HepG2 (cell line): ENCODE data around the gene YY1. TPM values are rescaled to one million over a fixed set of nuclear protein-coding genes. Genes with fewer than 3 reads are reported as not detected.

ENCODE experiments used
- EZH2 ChIP-seq: conservative IDR thresholded peaks from 2 replicates; pipeline ENCODE4 v1.6.1; 2012; ENCODE audit warnings: mild to moderate bottlenecking, low read depth, low read length, moderate library complexity
- GZF1 ChIP-seq: sonication (generic); formaldehyde crosslinking; IDR thresholded peaks from 2 replicates; pipeline ENCODE4 v1.5.1; 2020; ENCODE audit warnings: mild to moderate bottlenecking, missing genetic modification reagents
- JUN ChIP-seq: sonication (generic); formaldehyde crosslinking; IDR thresholded peaks from 2 replicates; pipeline ENCODE4 v1.4.0; 2020; ENCODE audit warnings: mild to moderate bottlenecking, missing genetic modification reagents
- KDM2A ChIP-seq: sonication (generic); formaldehyde crosslinking; IDR thresholded peaks from 2 replicates; pipeline ENCODE4 v1.4.0; 2020; ENCODE audit warnings: low read depth, missing genetic modification reagents, borderline replicate concordance
- polyA plus RNA-seq, 8 experiments: library from polyadenylated mRNA; depleted of rRNA in 3 of 8; stranded (reverse) in 7 of 8; unstranded in 1 of 8; fragments of >200 nt; fragmentation: Illumina TruSeq in 4 of 8; extraction: Trizol in 4 of 8; gene quantifications; 2 replicates each; pipeline versions ENCODE4 v1.2.1 to v1.2.3, GENCODE V29; 2011 to 2016; ENCODE audit warnings: low read depth in 4 of 8, missing spikeins in 1 of 8, mixed read lengths in 1 of 8; ENCODE audit not compliant: insufficient read depth in 1 of 8
- total RNA-seq, 5 experiments: library from RNA; depleted of rRNA; stranded (reverse); fragments of >200 nt; fragmentation: Illumina TruSeq; extraction: Trizol; gene quantifications; 2 replicates each; pipeline ENCODE4 v1.2.3, GENCODE V29; 2016; ENCODE audit warnings: low read depth in 1 of 5
- TF ChIP-seq, protein P1 (sequence below), 2 experiments: fragments of 450-650 bp in 1 of 2; sonication (generic) in 1 of 2; formaldehyde crosslinking in 1 of 2; IDR thresholded peaks; 2 replicates each; pipeline versions ENCODE4 v1.6.1 to v1.8.0; 2016 to 2022; ENCODE audit warnings: antibody characterized with exemption in 1 of 2, mild to moderate bottlenecking in 1 of 2, missing genetic modification reagents in 1 of 2
- TF ChIP-seq, protein P2 (sequence below): sonication (generic); formaldehyde crosslinking; IDR thresholded peaks from 2 replicates; pipeline ENCODE4 v1.5.0; 2020; ENCODE audit warnings: mild to moderate bottlenecking, missing genetic modification reagents, borderline replicate concordance
- TF ChIP-seq, protein P3 (sequence below): sonication (generic); formaldehyde crosslinking; IDR thresholded peaks from 2 replicates; pipeline ENCODE4 v1.5.0; 2020; ENCODE audit warnings: mild to moderate bottlenecking, missing genetic modification reagents, moderate library complexity
- TF ChIP-seq, protein P4 (sequence below): sonication (generic); formaldehyde crosslinking; conservative IDR thresholded peaks from 2 replicates; pipeline ENCODE4 v1.4.0; 2020; ENCODE audit warnings: mild to moderate bottlenecking, missing genetic modification reagents, moderate library complexity
- TF ChIP-seq, protein P5 (sequence below): sonication (generic); formaldehyde crosslinking; IDR thresholded peaks from 2 replicates; pipeline ENCODE4 v1.8.0; 2022; ENCODE audit warnings: missing genetic modification reagents, low read depth, mild to moderate bottlenecking, borderline replicate concordance

Gene YY1
- total and polyA plus RNA-seq, 2 of the 13 experiments (the other 11 are each of a cell fraction or from before 2014, with no cell fraction given): 29.4 to 68.1 TPM

DNA sequence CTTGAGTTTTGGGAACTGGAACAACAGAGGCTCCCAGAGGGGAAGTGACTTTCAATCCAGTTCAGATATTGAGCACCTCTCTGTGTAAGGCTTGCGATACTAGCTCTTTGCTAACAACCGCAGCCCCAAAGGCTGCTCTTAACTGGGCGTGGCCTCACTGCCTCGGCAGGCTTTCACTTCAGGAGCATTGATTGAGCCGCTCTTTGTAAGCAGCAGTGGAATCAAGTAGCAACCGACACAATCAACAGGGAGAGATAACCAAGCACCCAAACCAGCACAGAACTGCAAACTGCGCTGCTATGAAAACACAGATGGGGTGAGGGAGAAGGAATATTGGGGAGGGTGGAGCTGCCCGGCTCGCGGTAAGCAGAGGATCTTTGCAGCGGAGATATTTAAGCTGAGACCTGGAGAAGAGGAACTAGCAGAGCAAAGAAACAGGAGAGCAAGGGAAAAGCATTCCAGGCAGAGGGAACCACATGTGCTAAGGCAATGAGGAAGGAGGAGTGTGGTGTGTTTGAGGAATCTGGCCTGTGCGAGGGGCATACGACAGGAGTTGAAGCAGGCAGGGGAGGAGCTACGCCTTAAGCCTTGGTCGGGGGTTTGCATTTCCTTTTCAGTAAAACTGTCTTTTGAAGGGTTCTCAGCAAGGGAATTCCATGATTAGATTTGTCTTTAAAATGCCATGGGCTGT lies 17.3 kb upstream of the YY1 start (continued):
- TF ChIP-seq, protein P1, sequence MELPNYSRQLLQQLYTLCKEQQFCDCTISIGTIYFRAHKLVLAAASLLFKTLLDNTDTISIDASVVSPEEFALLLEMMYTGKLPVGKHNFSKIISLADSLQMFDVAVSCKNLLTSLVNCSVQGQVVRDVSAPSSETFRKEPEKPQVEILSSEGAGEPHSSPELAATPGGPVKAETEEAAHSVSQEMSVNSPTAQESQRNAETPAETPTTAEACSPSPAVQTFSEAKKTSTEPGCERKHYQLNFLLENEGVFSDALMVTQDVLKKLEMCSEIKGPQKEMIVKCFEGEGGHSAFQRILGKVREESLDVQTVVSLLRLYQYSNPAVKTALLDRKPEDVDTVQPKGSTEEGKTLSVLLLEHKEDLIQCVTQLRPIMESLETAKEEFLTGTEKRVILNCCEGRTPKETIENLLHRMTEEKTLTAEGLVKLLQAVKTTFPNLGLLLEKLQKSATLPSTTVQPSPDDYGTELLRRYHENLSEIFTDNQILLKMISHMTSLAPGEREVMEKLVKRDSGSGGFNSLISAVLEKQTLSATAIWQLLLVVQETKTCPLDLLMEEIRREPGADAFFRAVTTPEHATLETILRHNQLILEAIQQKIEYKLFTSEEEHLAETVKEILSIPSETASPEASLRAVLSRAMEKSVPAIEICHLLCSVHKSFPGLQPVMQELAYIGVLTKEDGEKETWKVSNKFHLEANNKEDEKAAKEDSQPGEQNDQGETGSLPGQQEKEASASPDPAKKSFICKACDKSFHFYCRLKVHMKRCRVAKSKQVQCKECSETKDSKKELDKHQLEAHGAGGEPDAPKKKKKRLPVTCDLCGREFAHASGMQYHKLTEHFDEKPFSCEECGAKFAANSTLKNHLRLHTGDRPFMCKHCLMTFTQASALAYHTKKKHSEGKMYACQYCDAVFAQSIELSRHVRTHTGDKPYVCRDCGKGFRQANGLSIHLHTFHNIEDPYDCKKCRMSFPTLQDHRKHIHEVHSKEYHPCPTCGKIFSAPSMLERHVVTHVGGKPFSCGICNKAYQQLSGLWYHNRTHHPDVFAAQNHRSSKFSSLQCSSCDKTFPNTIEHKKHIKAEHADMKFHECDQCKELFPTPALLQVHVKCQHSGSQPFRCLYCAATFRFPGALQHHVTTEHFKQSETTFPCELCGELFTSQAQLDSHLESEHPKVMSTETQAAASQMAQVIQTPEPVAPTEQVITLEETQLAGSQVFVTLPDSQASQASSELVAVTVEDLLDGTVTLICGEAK (IDR thresholded peaks at IDR 0.05): no peak
- TF ChIP-seq, protein P1 (CRISPR knock-in tag; IDR thresholded peaks at IDR 0.05): no peak
- TF ChIP-seq, protein P2, sequence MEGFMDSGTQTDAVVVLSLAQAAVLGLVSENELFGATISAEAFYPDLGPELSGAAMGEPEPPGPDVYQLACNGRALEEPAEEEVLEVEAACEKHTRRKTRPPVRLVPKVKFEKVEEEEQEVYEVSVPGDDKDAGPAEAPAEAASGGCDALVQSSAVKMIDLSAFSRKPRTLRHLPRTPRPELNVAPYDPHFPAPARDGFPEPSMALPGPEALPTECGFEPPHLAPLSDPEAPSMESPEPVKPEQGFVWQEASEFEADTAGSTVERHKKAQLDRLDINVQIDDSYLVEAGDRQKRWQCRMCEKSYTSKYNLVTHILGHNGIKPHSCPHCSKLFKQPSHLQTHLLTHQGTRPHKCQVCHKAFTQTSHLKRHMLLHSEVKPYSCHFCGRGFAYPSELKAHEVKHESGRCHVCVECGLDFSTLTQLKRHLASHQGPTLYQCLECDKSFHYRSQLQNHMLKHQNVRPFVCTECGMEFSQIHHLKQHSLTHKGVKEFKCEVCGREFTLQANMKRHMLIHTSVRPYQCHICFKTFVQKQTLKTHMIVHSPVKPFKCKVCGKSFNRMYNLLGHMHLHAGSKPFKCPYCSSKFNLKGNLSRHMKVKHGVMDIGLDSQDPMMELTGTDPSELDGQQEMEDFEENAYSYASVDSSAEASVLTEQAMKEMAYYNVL (CRISPR knock-in tag): no peak
- TF ChIP-seq, protein P3, sequence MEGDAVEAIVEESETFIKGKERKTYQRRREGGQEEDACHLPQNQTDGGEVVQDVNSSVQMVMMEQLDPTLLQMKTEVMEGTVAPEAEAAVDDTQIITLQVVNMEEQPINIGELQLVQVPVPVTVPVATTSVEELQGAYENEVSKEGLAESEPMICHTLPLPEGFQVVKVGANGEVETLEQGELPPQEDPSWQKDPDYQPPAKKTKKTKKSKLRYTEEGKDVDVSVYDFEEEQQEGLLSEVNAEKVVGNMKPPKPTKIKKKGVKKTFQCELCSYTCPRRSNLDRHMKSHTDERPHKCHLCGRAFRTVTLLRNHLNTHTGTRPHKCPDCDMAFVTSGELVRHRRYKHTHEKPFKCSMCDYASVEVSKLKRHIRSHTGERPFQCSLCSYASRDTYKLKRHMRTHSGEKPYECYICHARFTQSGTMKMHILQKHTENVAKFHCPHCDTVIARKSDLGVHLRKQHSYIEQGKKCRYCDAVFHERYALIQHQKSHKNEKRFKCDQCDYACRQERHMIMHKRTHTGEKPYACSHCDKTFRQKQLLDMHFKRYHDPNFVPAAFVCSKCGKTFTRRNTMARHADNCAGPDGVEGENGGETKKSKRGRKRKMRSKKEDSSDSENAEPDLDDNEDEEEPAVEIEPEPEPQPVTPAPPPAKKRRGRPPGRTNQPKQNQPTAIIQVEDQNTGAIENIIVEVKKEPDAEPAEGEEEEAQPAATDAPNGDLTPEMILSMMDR (CRISPR knock-in tag): no peak
- TF ChIP-seq, protein P4, sequence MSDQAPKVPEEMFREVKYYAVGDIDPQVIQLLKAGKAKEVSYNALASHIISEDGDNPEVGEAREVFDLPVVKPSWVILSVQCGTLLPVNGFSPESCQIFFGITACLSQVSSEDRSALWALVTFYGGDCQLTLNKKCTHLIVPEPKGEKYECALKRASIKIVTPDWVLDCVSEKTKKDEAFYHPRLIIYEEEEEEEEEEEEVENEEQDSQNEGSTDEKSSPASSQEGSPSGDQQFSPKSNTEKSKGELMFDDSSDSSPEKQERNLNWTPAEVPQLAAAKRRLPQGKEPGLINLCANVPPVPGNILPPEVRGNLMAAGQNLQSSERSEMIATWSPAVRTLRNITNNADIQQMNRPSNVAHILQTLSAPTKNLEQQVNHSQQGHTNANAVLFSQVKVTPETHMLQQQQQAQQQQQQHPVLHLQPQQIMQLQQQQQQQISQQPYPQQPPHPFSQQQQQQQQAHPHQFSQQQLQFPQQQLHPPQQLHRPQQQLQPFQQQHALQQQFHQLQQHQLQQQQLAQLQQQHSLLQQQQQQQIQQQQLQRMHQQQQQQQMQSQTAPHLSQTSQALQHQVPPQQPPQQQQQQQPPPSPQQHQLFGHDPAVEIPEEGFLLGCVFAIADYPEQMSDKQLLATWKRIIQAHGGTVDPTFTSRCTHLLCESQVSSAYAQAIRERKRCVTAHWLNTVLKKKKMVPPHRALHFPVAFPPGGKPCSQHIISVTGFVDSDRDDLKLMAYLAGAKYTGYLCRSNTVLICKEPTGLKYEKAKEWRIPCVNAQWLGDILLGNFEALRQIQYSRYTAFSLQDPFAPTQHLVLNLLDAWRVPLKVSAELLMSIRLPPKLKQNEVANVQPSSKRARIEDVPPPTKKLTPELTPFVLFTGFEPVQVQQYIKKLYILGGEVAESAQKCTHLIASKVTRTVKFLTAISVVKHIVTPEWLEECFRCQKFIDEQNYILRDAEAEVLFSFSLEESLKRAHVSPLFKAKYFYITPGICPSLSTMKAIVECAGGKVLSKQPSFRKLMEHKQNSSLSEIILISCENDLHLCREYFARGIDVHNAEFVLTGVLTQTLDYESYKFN (CRISPR knock-in tag): no peak; the same call in 1 of the 2 replicates
- TF ChIP-seq EZH2: no peak
- 0 out of 2 replicates have a peak, but pooled peaks have one; percentile 23 for TF ChIP-seq KDM2A (CRISPR knock-in tag)
- no peak for TF ChIP-seq GZF1
- TF ChIP-seq, protein P5, sequence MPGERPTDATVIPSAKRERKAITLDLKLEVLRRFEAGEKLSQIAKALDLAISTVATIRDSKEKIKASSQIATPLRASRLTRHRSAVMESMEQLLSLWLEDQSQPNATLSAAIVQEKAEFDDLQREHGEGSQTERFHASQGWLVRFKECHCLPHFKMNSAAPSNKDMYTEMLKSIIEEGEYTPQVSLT: no peak
- TF ChIP-seq JUN (CRISPR knock-in tag): no peak
